ENCODE measurements around the gene SPPL2B.
"Not testable (repeated sequence)": the region's sequence is repeated elsewhere in the genome, so short reads cannot be mapped to it uniquely, and the experiment has no call there.

The SPPL2B gene

GRCh38 chr19:2337329-2337707 lies 8.8 kb downstream of the SPPL2B start:
- no peak for DNase-seq (ENCODE audit: low spot score)

GRCh38 chr19:2338055-2338615 lies 9.7 kb downstream of the SPPL2B start:
- DNase-seq (ENCODE audit: low spot score): no peak

GRCh38 chr19:2338751-2339643 lies 10.5 kb downstream of the SPPL2B start:
- no peak for DNase-seq (ENCODE audit: low spot score)

- DNase-seq (ENCODE audit: low spot score): no peak
These were observed 11.3 kb downstream of the SPPL2B start for GRCh38 chr19:2339644-2340310.

- DNase-seq (ENCODE audit: low spot score): no peak
These were observed 12.2 kb downstream of the SPPL2B start for GRCh38 chr19:2340496-2341243.

GRCh38 chr19:2341244-2341751 lies 12.8 kb downstream of the SPPL2B start:
- DNase-seq (ENCODE audit: low spot score): no peak

GRCh38 chr19:2341982-2342381 lies 13.5 kb downstream of the SPPL2B start:
- DNase-seq (ENCODE audit: low spot score): no peak

GRCh38 chr19:2342656-2343288 lies 14.3 kb downstream of the SPPL2B start:
- DNase-seq (ENCODE audit: low spot score): no peak

GRCh38 chr19:2343289-2343982 lies 15.0 kb downstream of the SPPL2B start:
- no peak for DNase-seq (ENCODE audit: low spot score)

GRCh38 chr19:2344381-2344870 lies 15.9 kb downstream of the SPPL2B start:
- no peak for DNase-seq (ENCODE audit: low spot score)

- DNase-seq (ENCODE audit: low spot score): no peak
These were observed 16.6 kb downstream of the SPPL2B start for GRCh38 chr19:2345076-2345475.

GRCh38 chr19:2345794-2346663 lies 17.5 kb downstream of the SPPL2B start:
- DNase-seq (ENCODE audit: low spot score): no peak

GRCh38 chr19:2349818-2350217 lies 21.3 kb downstream of the SPPL2B start:
- not testable (repeated sequence) for DNase-seq (ENCODE audit: low spot score)

- DNase-seq (ENCODE audit: low spot score): no peak
These were observed 22.2 kb downstream of the SPPL2B start for GRCh38 chr19:2350656-2351055.

- DNase-seq (ENCODE audit: low spot score): no peak
These were observed 23.1 kb downstream of the SPPL2B start for GRCh38 chr19:2351591-2351990.

- no peak for DNase-seq (ENCODE audit: low spot score)
These were observed 23.6 kb downstream of the SPPL2B start for GRCh38 chr19:2352121-2352520.

- DNase-seq (ENCODE audit: low spot score): no peak
These were observed 24.8 kb downstream of the SPPL2B start for GRCh38 chr19:2353159-2353886.

- no peak for DNase-seq (ENCODE audit: low spot score)
These were observed 25.6 kb downstream of the SPPL2B start for GRCh38 chr19:2353887-2354592.

- DNase-seq (ENCODE audit: low spot score): no peak
These were observed 26.2 kb downstream of the SPPL2B start for GRCh38 chr19:2354670-2355069.
